G401 (cell line): ENCODE measurements around the gene PNLIPRP2. TPM values are rescaled to one million over a fixed set of nuclear protein-coding genes. Genes with fewer than 3 reads are reported as not detected.

Experiments
- DNase-seq: peaks from one replicate; pipeline ENCODE4 v3.0.0-alpha.2; 2015; ENCODE audit warnings: low spot score
- in situ Hi-C: cut with HindIII; loops from 2 replicates; pipeline ENCODE4 v1.10.0; 2016; ENCODE audit warnings: low sequenced_read_pairs, mixed read lengths
- total RNA-seq: library from RNA; depleted of rRNA; stranded (reverse); fragments of >200 nt; shearing (Covaris generic); gene quantifications from 2 replicates; pipeline ENCODE4 v1.2.3, GENCODE V29; 2014; rRNA removed

Gene PNLIPRP2
- total RNA-seq, 1 experiment from 2014 or later: not detected

DNA sequence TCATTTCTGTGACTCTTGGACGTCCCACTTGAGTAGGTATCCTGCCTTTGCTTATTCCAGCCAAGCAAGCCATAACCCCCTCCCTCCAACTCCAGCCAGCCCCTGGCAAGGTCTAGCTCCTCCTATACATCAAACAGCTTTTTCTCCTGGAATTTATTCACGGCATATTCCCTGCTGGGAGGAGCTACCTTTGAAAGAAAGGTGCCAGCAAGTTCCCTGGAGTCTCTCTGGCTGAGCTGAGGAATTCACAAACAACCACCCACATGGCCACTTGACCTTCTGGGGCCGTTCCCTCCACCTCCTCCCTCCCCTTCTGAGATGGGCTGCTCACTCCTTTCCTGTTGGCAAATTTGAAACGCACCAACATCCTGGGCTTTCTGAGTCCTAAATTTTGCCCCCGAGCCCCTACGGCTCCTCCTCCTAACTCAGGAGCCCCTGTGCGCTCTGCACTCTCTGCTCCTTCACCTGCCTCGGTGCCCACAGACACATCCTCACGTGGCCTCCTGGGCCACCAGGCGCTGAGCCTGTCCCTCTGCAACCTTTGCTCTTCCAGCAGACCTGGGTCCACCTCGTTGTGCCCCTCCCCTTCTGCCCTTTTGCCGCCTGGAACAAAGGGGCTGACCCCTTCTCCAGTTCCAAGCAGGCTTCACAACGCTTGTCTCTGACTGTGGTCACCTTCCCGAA lies 73.6 kb downstream of the PNLIPRP2 start:
- in situ Hi-C loops: no loop called here
- no peak for DNase-seq

Other genes starting within 250 kb of the PNLIPRP2 start
- gene PNLIPRP3, start 193.1 kb upstream of the PNLIPRP2 start, total RNA-seq: not detected in 2 replicates
- gene PNLIP, start 75.0 kb upstream of the PNLIPRP2 start, total RNA-seq: not detected in 2 replicates
- not detected in 2 replicates for gene PNLIPRP1, start 30.0 kb upstream of the PNLIPRP2 start, total RNA-seq
- gene HSPA12A, start 121.6 kb downstream of the PNLIPRP2 start, total RNA-seq: 0.18 and 0.47 TPM in 2 replicates
- gene ENO4, start 228.5 kb downstream of the PNLIPRP2 start, total RNA-seq: 0.49 TPM in 1 of 2 replicates, not detected in the other